ENCODE measurements around the gene RXRA.
A peak's percentile ranks its signal among the peaks of the same experiment; 100 is the strongest.

The RXRA gene

DNA sequence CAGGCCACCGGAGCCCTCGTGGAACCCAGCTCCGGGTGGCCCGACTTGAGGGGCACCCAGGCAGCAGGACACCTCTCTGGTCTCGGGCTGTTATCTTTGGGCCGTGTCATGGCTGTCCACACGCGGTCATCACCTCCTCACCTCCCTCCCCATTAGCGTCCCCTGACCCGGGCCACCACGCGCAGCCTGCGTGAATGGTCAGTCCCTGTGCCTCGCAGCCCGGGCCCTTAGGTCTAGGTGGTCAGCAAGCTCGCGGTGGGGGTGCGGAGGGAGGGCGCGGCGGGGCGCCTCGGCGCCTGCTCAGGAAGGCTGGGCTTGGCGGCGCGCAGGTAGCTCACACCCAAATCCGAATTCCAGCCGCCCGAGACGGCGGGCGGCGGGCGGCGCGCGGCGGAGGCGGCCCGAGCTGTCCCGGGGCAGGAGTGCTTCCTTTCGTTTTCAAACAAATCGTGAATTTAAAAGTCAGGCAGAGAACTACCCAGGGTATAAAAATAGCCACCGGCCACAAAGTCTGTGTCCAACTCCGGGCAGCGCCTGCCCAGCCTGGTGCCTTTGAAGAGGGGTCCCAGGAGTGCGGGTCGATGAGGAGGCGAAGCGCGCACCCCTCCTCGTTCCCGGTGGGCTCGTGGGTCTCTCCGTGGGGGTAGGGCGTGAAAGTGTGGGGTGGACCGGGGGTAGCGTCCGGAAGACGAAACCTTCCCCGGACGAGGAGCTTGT is 1.0 kb upstream of the RXRA start:
- peak; percentile 46 for DNase-seq

DNA sequence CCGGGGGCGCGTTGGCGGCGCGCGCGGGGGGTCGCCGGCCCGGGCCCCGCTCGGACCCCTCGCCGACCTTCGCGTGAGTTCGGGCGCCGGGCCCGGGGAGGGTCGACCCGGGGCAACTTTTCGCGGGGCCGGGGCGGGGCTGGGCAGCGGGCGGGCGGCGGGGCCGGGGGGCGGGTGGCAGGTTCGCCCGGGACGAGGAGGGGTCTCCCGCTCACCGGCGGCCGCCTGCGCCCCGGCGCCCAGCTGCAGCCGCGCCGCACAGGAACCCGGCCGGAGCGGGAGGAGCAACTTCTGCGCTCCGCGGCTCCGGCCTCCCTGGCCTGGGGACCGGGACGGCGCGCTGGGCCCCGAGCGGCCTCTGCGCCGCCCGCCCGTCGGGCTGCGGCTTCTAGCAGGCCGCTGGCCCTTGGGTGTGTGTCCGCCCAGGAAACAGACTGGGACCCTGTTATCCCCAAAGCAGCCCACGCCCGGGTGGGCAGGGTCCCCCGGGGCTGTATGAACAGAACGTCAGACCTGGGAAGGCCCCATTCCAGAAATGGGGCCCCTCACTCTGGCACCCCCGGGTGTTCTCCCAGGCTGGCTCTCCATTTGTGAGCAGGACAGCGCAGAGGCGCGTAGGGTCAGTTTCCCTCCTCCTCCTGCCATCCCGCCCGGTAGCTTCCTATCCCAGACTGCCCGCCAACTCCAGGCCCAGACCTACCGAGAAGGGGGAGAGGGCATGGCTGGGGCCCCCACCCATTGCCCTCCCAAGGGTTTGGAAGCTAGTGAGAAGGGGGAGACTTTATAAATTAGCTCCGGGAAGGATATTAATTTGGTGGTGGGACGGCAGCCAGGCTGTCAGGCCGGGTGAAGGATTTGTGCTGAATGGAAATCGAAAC is 708 bp downstream of the RXRA start:
- DNase-seq: peak; percentile 49

DNA sequence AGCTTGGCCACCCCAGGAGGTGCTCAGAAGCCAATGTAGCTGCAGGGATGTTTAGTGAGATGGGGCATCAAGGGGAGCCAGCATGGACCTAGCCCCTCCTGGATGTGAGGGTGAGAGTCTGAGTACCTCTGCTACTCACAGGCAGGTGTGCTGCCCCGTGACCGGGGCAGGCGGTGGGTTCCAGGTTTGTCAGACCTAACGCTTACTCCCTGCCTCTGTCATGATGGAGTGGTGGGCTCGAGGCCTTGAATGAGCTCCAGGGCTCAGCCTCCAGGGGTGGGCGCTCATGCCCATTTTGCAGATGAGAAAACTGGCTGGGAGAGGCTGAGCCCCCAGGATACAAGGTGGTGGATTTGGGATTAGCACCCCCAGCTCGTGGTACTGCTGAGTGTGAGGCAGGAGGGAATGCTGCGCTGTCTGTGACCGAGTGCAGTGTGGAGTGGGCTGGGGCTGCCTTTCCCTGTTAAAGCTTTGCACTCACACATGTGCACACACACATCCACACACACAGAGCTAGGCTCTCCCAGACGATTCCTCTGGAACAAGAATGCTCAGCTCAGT is 1.5 kb downstream of the RXRA start:
- DNase-seq: no peak

DNA sequence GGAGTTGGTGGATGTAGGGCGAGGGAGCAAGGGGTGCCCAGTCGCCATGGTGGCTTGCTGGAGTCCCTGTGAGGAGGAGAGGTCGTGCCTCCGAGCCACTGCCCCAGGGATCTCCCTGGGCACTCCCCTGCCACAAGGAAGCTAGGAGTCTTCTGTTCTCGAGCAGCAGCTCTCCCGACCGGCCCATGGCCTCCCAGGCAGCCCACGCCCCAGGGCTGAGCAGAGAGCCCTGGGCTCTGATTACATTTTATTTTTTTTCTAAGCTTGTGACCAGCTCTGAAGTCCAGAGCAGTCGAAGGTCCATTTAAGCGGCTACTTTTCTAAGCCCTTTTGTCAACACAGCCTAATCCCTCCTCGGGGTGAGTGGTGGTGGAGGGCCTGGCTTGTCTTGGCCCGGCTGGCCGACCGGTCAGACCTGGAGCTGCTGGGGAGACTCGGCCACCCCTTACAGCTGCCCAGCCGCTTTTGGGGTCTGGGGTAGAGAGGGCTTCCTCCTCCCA is 2.1 kb downstream of the RXRA start:
- DNase-seq: no peak

DNA sequence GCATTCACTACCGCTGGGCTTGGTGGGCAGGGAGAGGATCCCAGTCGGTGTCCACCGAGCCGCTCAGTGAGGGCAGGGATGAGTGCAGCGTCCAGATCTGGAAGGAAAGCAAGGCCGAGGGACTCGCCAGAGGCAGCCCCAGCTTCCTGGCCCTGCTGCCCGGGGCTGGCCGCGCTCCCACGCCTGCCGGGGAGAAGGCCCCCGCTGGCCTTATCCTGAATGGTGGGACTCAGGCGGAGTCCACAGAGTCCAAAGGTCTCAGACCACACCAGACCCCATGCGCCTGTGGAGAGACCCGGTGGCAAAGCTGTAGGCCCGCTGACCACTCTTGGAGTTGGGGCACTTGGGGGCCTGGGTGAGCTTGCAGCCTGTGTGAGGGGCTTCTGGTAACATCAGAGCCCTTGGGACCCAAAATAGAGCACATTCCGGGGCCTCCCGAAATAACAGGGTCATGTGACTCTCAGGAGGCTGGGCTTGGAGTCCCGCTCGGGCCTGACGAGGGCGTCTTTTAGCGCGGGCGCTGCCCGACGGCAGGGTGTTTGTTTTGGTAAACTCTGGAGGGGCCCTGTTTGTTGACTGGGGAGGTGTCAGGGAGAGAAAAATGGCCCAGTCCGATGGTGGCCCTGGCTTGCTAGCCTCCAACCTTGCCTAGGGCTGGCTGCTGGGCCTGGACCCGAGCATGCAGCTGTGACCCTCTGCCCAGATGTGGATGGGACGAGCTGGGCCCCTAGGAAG is 2.8 kb downstream of the RXRA start:
- no peak for DNase-seq

DNA sequence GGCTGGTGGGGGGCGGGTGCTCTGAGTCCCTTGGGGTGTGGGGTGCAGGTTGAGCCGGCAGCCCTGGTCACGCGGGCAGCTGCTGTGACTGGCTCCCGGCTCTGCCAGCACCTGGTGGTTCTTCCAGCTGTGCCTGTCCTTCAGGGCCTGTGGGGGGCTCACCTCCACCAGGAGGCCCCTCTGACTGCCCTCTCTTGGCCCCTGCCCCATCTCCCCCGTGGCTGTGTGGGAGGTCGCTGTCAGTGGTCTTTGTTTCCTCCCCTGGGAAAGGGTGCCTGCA is 3.3 kb downstream of the RXRA start:
- DNase-seq: no peak

DNA sequence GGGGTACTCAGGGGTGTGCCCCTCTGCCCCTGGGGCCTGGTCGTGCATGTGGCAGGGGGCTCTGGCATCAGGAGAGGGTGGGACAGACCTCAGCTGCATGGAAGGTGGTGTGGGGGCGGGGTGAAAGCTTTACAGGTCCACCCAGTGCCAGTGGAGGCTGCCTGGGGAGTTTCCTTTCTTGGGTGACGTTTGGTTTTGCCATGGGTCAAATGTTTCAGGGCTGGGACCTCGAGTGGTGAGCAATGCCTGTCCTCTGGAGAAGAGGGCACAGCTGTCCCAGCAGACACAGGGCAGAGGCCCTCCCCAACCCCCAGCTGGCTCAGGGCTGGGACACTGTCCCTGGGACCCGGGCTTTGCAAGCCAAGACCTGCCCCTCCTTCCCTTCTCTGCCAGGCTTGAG is 3.6 kb downstream of the RXRA start:
- no peak for DNase-seq

DNA sequence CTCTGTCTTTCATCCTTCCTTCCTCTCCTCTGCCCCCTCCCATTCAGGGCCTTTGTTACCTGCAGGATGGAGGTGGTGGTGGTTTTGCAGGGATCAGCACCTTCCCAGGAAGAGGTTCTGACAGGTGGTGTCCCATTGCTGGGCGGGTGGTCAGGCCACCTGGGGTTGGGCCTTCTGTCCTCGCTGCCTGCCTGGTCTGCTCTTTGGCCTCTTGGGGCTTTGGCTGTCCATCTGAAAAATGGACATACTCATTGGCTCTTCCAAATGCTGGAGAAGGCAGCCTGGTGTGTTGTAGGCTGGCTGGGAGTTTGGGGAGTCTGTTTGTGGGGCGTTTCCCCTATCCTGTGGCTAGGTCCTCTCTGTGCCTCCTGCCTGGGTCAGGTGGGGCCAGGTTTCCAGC is 4.3 kb downstream of the RXRA start:
- no peak for DNase-seq

DNA sequence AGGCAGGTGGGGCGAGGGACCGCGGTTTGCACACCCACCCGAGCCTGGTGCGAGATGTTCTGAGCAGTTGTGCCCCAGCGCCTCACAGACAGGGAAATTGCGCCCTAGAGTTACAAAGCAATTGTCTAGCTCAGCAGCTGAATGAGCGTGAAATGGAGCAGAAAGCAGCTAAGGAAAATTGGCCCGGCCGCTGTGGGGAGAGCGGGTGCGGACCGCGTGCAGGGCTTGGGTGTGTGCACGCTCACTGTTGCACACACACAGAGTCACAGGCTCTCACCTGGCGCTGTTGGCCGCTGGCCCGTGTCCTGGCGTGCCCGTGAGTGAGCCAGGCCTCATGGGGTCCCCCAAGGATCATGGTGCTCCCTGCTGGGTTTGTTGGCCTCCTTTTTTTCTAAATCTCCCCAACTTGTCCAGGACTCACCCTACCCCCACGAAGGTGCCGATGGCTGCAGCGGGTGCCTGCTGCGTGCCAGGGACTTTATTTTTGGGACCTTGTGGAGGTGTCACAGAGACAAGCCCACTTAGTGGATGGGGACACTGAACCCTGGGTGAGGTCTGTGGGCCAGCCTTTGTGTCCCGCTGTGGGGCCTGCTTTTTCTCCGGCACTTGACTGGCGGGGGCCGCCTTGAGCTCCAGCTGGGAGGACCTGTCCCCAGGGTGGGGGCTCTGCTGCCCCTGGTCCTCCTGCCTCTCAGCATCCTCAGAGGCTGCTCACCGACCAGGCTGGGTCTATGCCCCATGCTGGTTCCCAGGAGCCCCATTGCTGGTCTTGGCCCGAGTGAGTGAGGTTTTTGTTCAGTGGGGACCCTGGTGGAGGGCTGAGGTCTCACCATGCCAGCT is 5.2 kb downstream of the RXRA start:
- no peak for DNase-seq

DNA sequence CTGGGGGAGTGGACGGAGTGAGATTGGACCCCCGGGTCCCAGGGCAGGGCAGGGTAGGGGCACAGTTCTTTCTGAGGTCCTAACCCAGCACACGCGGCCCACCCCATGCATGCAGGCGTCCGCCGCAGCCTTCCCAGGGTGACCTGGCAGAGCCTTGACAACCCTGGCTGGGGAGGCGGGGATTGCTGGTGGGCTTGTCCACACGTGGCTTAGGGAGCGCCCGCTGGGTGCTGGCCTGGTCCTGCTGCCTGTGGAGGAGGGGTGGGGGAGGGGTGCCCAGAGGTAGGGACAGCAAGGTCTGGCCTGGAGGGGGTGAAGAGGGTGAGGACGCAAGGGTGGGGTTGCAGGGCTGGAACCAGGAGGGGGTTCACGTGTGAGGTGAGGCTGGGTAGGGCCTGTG is 6.0 kb downstream of the RXRA start:
- no peak for DNase-seq

DNA sequence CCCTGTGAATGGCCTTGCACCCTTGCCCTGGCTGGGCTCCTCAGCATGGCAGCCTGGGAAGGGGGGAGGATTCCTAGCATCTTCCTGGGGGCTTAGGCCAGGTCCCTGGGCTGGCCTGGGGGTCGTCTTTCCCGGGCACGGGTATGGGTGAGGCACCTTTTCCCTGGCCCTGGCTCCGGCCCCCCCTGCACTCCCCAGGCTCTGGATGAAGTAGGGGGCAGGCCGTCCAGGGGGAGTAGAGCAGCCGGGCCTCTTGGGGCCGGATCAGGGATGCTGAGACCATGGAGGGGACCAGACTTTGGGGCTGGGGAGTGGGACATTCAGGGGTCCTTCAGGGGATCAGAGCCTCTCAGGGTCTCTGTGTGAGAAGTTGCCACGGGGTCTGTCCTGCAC is 6.6 kb downstream of the RXRA start:
- no peak for DNase-seq

DNA sequence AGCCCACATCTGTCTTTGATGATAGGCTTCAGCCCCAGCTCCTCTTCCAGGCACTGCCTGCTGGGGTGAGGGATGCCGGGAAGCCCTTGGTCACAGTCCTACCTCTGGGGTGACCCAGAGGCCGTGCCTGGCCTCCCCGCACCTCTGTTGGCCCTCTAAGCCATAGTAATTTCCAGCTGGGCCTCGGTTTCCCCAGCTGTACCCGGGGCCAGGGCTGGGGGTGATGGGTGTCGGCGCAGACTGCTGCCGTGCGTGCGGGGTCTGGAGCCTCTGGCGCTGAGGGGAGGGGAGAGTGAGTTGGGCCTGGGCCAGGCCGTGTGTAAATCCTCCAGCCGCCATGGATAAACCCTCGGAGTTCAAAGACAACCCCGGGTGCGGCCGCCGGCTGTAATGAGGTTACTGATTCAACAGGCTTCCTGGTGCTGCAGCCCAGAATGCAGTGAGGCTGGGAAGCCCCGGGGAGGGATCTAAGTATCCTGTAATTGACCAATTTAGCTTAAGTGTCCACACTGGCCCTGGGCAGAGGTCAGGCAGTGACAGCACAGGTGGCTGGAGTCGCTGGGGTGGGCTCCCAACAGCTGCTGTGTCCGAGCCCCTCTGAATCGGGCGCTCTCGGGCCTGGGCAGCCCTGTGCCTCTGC is 7.1 kb downstream of the RXRA start:
- DNase-seq: no peak

DNA sequence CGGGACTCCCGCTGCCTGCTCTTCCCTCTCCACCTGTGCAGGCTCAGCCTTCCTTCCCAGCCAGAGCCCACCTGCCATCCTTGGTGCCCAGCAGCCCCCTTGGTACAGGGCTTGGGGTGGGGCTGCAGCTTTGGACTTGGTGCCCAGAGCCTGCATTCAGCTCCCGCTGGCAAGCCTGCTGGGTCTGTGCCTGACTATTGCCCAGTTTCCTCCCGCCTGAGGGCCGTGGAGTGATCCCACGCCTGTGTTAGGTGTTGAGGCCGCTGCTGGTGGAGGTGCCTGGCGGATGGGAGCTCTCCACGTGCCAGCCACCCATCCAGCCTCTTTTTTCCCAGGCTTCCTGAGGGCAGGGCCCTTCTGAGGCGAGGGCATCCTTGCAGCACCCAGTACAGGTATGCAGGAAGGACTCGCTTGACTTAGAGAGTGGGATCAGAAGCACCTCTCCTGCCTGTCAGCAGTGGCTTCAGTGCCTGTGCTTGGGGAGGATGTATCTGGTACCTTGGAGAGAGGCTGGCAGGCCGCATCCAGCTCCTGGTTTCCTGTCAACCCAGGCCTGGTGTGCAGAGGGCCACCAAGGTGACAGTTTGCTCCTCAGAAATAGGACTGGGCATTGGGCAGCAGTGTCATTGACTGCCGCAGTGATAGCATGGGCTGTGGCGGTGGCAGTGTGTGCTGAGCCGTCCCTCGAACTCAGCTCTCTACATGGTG is 7.8 kb downstream of the RXRA start:
- no peak for DNase-seq

DNA sequence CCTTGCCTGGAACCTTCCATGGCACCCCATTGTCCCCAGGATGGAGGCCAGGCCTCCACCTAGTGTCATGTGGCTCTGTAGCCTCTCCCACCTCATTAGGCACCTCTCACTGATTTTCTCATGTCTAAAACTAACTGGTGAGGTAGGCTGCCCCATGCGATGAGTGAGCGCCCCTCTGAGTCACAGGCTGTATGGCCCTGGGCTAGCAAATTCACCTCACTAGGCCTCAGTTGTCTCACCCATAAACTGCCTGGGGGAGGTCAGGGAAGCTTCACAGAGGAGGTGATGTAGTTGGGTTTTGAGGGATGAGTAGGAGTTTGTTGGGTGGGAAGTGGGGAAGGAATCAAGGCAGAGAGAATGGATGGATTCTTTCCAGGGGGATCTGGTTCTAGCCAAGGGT is 8.8 kb downstream of the RXRA start:
- DNase-seq: no peak

DNA sequence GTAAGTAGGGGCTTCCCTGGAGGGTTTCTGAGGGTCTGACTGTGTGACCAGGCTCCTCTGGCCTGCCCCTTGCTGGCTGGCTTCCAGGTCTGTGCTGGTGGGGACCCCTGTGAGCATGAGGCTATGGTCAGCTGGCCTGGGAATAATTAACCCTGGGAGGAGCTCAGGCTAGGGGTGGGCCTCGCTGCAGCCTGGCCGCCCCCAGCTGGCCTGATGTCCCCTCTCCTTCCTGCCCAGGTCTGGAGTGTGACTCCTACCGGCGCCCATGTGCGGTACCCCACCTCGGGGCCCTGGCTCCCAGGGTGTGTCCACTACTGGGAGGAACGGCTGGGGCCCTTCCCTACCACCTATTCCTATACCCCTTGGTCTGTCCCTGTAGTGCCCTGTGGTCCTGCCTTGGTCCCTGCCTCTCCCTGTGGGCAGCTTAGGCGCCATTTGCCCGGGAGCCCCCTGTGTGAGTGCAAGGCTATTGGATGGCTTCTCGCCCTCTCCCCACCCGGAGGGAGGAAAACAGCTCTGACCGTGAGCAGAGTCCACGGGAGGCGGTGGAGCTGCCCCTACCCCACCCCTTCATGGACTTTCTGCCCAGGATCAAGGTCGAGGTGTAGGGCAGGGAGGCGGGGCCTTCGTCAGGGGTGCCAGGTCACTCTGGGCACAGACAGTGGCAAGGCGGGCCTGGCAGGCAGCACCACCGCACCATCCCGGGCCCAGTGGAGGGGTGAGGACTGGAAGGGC is 9.4 kb downstream of the RXRA start:
- no peak for DNase-seq

DNA sequence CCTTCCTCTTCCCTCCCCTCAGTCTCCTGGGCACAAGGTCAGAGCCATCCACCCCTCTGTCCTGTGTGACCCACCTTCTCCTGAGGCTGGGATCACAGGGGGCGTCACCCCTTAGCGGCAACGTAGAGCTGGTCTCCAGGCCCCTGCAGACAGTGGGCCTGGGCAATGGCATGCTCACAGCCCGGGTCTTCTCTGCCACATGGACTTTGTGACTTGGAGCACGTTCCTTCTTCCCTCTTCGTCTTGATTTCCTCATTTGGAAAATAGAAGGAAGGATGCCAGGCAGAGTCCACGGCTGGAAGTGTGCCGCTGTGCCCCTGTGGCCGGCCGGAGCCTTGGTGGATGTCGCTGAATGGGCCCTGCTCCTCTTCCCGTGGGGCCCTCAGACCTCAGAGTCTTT is 10.0 kb downstream of the RXRA start:
- DNase-seq: no peak

DNA sequence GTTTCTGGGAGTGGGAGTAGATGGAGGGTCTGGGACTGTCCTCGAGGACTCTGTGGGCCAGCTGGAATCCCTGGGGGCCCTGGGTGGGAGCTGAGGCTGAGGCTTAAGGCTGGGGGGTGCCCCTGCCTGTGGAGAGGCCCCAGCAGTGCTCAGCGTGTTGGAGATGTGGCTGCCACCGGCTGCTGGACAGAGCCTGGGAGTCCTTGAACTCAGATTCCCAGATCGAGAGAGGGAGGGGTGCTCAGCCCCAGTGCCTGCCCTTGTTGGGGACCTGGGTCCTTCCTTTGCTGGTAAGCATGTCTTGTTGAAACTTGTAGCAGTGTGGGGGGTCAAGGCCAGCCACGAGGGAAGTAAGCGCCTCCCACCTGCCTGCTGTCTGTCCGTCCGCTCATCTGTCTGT is 10.7 kb downstream of the RXRA start:
- DNase-seq: no peak

DNA sequence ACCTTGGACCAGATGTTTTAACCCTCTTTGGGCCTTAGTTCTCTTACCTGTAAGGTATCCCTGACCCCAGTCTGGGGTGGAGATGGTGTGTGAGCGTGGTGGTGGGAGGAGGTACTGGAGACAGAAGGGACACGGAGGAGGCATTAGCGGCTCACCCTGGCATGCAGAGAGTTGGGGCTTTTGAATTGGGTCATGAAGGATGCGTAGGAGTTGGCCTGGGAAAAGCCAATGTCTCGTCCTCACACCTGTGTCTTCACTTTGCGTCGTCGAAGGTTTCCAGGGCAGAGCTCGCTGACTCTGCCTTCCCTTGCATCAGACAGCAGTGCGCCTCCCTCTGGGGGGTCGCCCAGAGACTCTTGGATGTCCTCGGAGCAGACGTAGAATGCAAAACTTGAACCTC is 11.2 kb downstream of the RXRA start:
- DNase-seq: no peak

DNA sequence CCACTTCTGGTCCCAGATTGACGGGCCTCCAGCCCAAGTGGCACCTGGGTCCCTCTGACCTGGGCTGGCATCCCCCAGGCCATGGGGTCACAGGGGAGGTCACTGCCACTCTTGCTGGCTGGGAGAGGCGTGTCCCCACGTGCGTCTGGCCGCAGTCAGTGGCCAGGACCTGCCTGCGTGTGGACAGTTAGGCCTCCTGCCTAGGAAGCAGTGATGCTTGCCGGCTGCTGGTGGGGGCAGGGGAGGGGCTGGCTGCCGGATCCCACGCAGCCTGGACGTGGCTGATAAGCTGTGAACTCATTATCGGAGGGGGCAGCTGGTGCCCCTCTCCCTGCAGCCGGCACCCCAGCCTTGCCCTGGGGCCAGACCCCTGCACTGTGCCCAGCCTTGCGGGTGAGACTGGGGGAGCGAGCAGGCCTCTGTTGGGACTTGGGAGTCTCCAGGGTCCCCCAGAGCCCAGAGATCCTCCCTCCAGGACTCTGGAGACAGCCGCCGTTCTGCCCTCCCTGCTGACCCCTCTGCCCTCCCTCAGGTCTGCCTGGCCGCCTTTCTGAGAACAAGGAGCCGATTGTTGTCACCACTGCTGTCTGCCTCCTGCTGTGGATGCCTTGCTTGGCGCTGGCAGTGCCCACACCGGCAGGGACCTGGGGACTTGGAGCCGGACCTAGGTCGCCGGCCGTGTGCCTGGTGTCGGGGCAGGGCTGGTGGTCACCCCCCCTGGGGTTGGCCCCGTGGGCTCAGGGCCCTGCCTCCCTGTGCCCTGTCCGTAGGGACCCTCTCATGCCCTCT is 12.3 kb downstream of the RXRA start:
- peak; percentile 95 for DNase-seq

Measured in hematopoietic multipotent progenitor cell treated with erythropoietin and hydrocortisone succinate and interleukin-3 and kit ligand, for 6 days (in vitro differentiated cells).